ENCODE results near the gene ZNF761. TPM values are rescaled to one million over a fixed set of nuclear protein-coding genes. Genes with fewer than 3 reads are reported as not detected.
"Not testable (repeated sequence)": the region's sequence is repeated elsewhere in the genome, so short reads cannot be mapped to it uniquely, and the experiment has no call there.

Gene ZNF761
- total RNA-seq, 1 experiment from 2014 or later, result 16.4 TPM

GRCh38 chr19:53394974-53395839 is 36.6 kb upstream of the ZNF761 start, which contains the start of gene ZNF765:
ZNF765 (plus strand) TSS chr19:53395149; CDS start chr19:53398016, 2,867 bp downstream.
- TF ChIP-seq EZH2 (IDR thresholded peaks at IDR 0.05; ENCODE audit: low read depth) (no peak), CTCF (conservative IDR thresholded peaks at IDR 0.05) (peak; percentile 43)
- Histone ChIP-seq H3K27me3 (ENCODE audit: insufficient read depth, low read depth) (no peaks in the 10 kb centered on the region), H2AFZ (peak within 1 kb of the TSS; percentile 90), H3K4me1 (replicated peaks; ENCODE audit: insufficient read depth) (peaks cover 6% of the 10 kb centered on the region; the same call in 1 of the 2 replicates), H3K79me2 (ENCODE audit: low read depth) (peaks cover 17% of the 10 kb centered on the region), H3F3A (ENCODE audit: insufficient read depth, low read depth) (no peaks in the 10 kb centered on the region; the same call in 1 of the 2 replicates), H3K36me3 (ENCODE audit: low read depth) (peaks cover 16% of the 10 kb centered on the region), H3K27ac (peak within 1 kb of the TSS; percentile 36), H3K4me3 (peak within 1 kb of the TSS; percentile 88), H4K20me1 (ENCODE audit: insufficient read depth) (no peaks in the 10 kb centered on the region), H3K4me2 (peak within 1 kb of the TSS; percentile 84), H3K9me2 (ENCODE audit: insufficient read depth) (no peaks in the 10 kb centered on the region), H3K9me3 (ENCODE audit: insufficient read depth, low read depth) (peaks cover 19% of the 10 kb centered on the region; the same call in 1 of the 2 replicates)
- CTCF ChIA-PET, result no interaction called here
- peak; percentile 72 to 98 for DNase-seq
- POLR2A ChIA-PET (ENCODE audit: unreplicated experiment), result interaction anchor here (0.6 to 0.7 kb wide), 2 partner anchors 393 to 1413 kb away, joined by 3 to 11 read pairs; no protein-coding TSS in a partner anchor
- intact Hi-C loops (cut with micrococcal nuclease; ENCODE audit: unreplicated experiment), result loop anchor here (1.0 to 2.0 kb wide), 2 partner anchors 30 to 1126 kb away; partner anchors contain the start of genes ZNF525 and ZNF766
- TSS peak; percentile 77 for BruUV-seq (replicated peaks)

- H3K4me1 ChIP-seq (replicated peaks; ENCODE audit: insufficient read depth); H3K27ac ChIP-seq; CTCF ChIA-PET; H4K20me1 ChIP-seq (ENCODE audit: insufficient read depth); BruUV-seq (replicated peaks); H3K27me3 ChIP-seq (ENCODE audit: insufficient read depth, low read depth); H3K9me2 ChIP-seq (ENCODE audit: insufficient read depth); DNase-seq; H3F3A ChIP-seq (ENCODE audit: insufficient read depth, low read depth): not testable (repeated sequence)
- H2AFZ ChIP-seq, result peak overlapping the region; percentile 90
- intact Hi-C loops (cut with micrococcal nuclease; ENCODE audit: unreplicated experiment), result loop anchor here (1.0 to 2.0 kb wide), 2 partner anchors 31 to 1127 kb away; partner anchors contain the start of genes ZNF525 and ZNF766
- H3K79me2 ChIP-seq (ENCODE audit: low read depth), result peaks cover 17% of the 10 kb centered on the region
- peak overlapping the region; percentile 84 for H3K4me2 ChIP-seq
- POLR2A ChIA-PET (ENCODE audit: unreplicated experiment), result interaction anchor here (0.7 kb wide), 1 partner anchor 392 kb away, joined by 11 read pairs; no protein-coding TSS in a partner anchor
- H3K36me3 ChIP-seq (ENCODE audit: low read depth), result peaks cover 23% of the 10 kb centered on the region
- peak overlapping the region; percentile 88 for H3K4me3 ChIP-seq
- H3K9me3 ChIP-seq (ENCODE audit: insufficient read depth, low read depth), result peaks cover 25% of the 10 kb centered on the region; the same call in 1 of the 2 replicates
Observed at GRCh38 chr19:53395840-53396524, 35.8 kb upstream of the ZNF761 start.

- H2AFZ ChIP-seq, result no peak overlapping the region
- BruUV-seq (replicated peaks), result TSS peak; percentile 8
- intact Hi-C loops (cut with micrococcal nuclease; ENCODE audit: unreplicated experiment), result no loop called here
- no peaks in the 10 kb centered on the region for H3K27me3 ChIP-seq (ENCODE audit: insufficient read depth, low read depth)
- peak overlapping the region; percentile 84 for H3K4me2 ChIP-seq
- H3K9me3 ChIP-seq (ENCODE audit: insufficient read depth, low read depth), result peaks cover 28% of the 10 kb centered on the region; the same call in 1 of the 2 replicates
- peaks cover 6% of the 10 kb centered on the region; the same call in 1 of the 2 replicates for H3K4me1 ChIP-seq (replicated peaks; ENCODE audit: insufficient read depth)
- H3K36me3 ChIP-seq (ENCODE audit: low read depth), result peaks cover 25% of the 10 kb centered on the region
- H3K27ac ChIP-seq, result no peak overlapping the region
- DNase-seq, result no peak
- H3F3A ChIP-seq (ENCODE audit: insufficient read depth, low read depth), result no peaks in the 10 kb centered on the region; the same call in 1 of the 2 replicates
- ChIA-PET CTCF (no interaction called here), POLR2A (ENCODE audit: unreplicated experiment) (no interaction called here)
- no peak for TF ChIP-seq EZH2 (IDR thresholded peaks at IDR 0.05; ENCODE audit: low read depth)
- TF ChIP-seq CTCF (conservative IDR thresholded peaks at IDR 0.05), result no peak
- peak overlapping the region; percentile 88; the same call in 1 of the 2 replicates for H3K4me3 ChIP-seq
- H3K9me2 ChIP-seq (ENCODE audit: insufficient read depth), result no peaks in the 10 kb centered on the region
- H4K20me1 ChIP-seq (ENCODE audit: insufficient read depth), result no peaks in the 10 kb centered on the region
- H3K79me2 ChIP-seq (ENCODE audit: low read depth), result peaks cover 17% of the 10 kb centered on the region
Observed at GRCh38 chr19:53396525-53396868, 35.3 kb upstream of the ZNF761 start.

GRCh38 chr19:53397918-53398317 is 33.9 kb upstream of the ZNF761 start:
- H3K27me3 ChIP-seq (ENCODE audit: insufficient read depth, low read depth); H3K4me1 ChIP-seq (replicated peaks; ENCODE audit: insufficient read depth); H3K4me2 ChIP-seq; H2AFZ ChIP-seq; H3K4me3 ChIP-seq; intact Hi-C loops (cut with micrococcal nuclease; ENCODE audit: unreplicated experiment); CTCF ChIA-PET; H3K9me2 ChIP-seq (ENCODE audit: insufficient read depth); BruUV-seq (replicated peaks); DNase-seq; POLR2A ChIA-PET (ENCODE audit: unreplicated experiment); H4K20me1 ChIP-seq (ENCODE audit: insufficient read depth); H3F3A ChIP-seq (ENCODE audit: insufficient read depth, low read depth); H3K27ac ChIP-seq: not testable (repeated sequence)
- peaks cover 38% of the 10 kb centered on the region for H3K36me3 ChIP-seq (ENCODE audit: low read depth)
- H3K9me3 ChIP-seq (ENCODE audit: insufficient read depth, low read depth), result peaks cover 26% of the 10 kb centered on the region; the same call in 1 of the 2 replicates
- peaks cover 17% of the 10 kb centered on the region for H3K79me2 ChIP-seq (ENCODE audit: low read depth)

Measured in PC-9 (cell line).